SK-N-SH (cell line): ENCODE results near the gene SV2C.

Experiments used
- RAD21 ChIP-seq: IDR thresholded peaks from 2 replicates; pipeline ENCODE4 v1.6.1; 2012; ENCODE audit warnings: mild to moderate bottlenecking, low read length
- REST ChIP-seq: IDR thresholded peaks from 2 replicates; pipeline ENCODE4 v1.6.1; 2012; ENCODE audit warnings: mild to moderate bottlenecking, low read depth, low read length, moderate library complexity
- TF ChIP-seq, protein P1 (sequence below): fragments of 150-350 bp; IDR thresholded peaks from 2 replicates; pipeline ENCODE4 v1.6.1; 2017; ENCODE audit warnings: antibody characterized with exemption, low read length, low read depth, borderline replicate concordance
- TF ChIP-seq, protein P2 (sequence below): fragments of 200-600 bp; sonication (generic); IDR thresholded peaks from 2 replicates; pipeline ENCODE4 v1.6.1; 2017; ENCODE audit warnings: antibody characterized with exemption, mild to moderate bottlenecking, moderate library complexity

DNA sequence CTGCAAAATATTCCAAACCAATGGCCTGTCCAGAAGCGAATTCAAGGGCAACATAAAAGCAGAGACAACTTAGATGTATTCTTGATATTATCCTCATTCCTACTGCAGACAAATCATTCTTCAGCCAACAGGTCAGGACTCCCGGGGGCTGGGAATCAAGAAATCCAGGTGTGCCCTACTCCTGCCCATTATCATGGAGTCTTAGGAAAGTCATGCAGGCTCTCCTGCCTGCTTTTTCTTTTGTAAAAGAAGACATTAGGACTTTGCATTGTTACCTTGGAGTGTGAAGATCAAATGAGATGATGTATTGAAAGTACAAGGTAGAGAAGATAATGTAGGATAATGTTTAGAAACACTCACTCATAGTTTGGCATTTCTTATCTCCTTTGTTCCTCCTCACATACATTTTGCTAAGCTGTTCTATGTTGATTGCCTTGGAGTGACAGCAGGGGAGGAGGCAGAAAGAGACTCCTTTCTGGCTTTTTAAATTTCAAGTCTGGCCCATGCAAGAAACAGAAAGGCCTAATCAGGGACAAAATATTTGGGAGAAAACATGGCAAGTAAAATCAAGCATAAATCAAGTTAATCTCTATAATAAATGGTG, 113.8 kb downstream of the SV2C start:
- TF ChIP-seq, protein P1, sequence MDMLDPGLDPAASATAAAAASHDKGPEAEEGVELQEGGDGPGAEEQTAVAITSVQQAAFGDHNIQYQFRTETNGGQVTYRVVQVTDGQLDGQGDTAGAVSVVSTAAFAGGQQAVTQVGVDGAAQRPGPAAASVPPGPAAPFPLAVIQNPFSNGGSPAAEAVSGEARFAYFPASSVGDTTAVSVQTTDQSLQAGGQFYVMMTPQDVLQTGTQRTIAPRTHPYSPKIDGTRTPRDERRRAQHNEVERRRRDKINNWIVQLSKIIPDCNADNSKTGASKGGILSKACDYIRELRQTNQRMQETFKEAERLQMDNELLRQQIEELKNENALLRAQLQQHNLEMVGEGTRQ = no peak
- TF ChIP-seq REST (no peak), RAD21 (no peak)
- TF ChIP-seq, protein P2, sequence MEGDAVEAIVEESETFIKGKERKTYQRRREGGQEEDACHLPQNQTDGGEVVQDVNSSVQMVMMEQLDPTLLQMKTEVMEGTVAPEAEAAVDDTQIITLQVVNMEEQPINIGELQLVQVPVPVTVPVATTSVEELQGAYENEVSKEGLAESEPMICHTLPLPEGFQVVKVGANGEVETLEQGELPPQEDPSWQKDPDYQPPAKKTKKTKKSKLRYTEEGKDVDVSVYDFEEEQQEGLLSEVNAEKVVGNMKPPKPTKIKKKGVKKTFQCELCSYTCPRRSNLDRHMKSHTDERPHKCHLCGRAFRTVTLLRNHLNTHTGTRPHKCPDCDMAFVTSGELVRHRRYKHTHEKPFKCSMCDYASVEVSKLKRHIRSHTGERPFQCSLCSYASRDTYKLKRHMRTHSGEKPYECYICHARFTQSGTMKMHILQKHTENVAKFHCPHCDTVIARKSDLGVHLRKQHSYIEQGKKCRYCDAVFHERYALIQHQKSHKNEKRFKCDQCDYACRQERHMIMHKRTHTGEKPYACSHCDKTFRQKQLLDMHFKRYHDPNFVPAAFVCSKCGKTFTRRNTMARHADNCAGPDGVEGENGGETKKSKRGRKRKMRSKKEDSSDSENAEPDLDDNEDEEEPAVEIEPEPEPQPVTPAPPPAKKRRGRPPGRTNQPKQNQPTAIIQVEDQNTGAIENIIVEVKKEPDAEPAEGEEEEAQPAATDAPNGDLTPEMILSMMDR = no peak
